ENCODE measurements around the gene PLCL1.

GRCh38 chr2:198096002-198096401 lies 291.6 kb downstream of the PLCL1 start:
- TF ChIP-seq MEF2A (IDR thresholded peaks at IDR 0.05; ENCODE audit: borderline replicate concordance, low read depth) (no peak), SMC3 (IDR thresholded peaks at IDR 0.05; ENCODE audit: low read depth, low read length) (no peak), RXRA (IDR thresholded peaks at IDR 0.05; ENCODE audit: borderline replicate concordance, low read depth) (no peak), CTCF (IDR thresholded peaks at IDR 0.05) (no peak), IRF3 (IDR thresholded peaks at IDR 0.05; ENCODE audit: low read depth, low read length) (no peak), POLR2AphosphoS5 (IDR thresholded peaks at IDR 0.05; ENCODE audit: low read depth, low read length) (no peak), GATA2 (CRISPR knock-in tag; IDR thresholded peaks at IDR 0.05) (no peak), CHD2 (IDR thresholded peaks at IDR 0.05; ENCODE audit: low read length, partially characterized antibody) (no peak), RFX5 (IDR thresholded peaks at IDR 0.05; ENCODE audit: low read length) (no peak), NRF1 (IDR thresholded peaks at IDR 0.05; ENCODE audit: low read depth, low read length) (no peak)
- TF ChIP-seq, protein P1, sequence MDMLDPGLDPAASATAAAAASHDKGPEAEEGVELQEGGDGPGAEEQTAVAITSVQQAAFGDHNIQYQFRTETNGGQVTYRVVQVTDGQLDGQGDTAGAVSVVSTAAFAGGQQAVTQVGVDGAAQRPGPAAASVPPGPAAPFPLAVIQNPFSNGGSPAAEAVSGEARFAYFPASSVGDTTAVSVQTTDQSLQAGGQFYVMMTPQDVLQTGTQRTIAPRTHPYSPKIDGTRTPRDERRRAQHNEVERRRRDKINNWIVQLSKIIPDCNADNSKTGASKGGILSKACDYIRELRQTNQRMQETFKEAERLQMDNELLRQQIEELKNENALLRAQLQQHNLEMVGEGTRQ (IDR thresholded peaks at IDR 0.05; ENCODE audit: borderline replicate concordance, low read depth, low read length): no peak
- TF ChIP-seq, protein P2, sequence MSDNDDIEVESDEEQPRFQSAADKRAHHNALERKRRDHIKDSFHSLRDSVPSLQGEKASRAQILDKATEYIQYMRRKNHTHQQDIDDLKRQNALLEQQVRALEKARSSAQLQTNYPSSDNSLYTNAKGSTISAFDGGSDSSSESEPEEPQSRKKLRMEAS (IDR thresholded peaks at IDR 0.05; ENCODE audit: low read depth): no peak
- TF ChIP-seq, protein P3, sequence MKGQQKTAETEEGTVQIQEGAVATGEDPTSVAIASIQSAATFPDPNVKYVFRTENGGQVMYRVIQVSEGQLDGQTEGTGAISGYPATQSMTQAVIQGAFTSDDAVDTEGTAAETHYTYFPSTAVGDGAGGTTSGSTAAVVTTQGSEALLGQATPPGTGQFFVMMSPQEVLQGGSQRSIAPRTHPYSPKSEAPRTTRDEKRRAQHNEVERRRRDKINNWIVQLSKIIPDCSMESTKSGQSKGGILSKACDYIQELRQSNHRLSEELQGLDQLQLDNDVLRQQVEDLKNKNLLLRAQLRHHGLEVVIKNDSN (IDR thresholded peaks at IDR 0.05; ENCODE audit: borderline replicate concordance, low read depth): no peak
- TF ChIP-seq, protein P4, sequence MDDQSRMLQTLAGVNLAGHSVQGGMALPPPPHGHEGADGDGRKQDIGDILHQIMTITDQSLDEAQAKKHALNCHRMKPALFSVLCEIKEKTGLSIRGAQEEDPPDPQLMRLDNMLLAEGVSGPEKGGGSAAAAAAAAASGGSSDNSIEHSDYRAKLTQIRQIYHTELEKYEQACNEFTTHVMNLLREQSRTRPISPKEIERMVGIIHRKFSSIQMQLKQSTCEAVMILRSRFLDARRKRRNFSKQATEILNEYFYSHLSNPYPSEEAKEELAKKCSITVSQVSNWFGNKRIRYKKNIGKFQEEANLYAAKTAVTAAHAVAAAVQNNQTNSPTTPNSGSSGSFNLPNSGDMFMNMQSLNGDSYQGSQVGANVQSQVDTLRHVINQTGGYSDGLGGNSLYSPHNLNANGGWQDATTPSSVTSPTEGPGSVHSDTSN (IDR thresholded peaks at IDR 0.05): no peak

Measured in SK-N-SH (cell line).